Stimulated activated naive CD8-positive, alpha-beta T cell treated with anti-CD3 and anti-CD28 coated beads, Interleukin-15, Interleukin-2, amounts not matched to agents 100 U/mL and 50 U/mL, for 24 hours (primary cell): ENCODE results near the gene SUGT1.
A peak's percentile ranks its signal among the peaks of the same experiment; 100 is the strongest.
"Not testable (repeated sequence)": the region's sequence is repeated elsewhere in the genome, so short reads cannot be mapped to it uniquely, and the experiment has no call there.

Experiments
- ATAC-seq: fragments of 150-1000 bp; cut with Tn5 transposase; one replicate; pipeline ENCODE4 v1.10.0; 2021
- DNase-seq: peaks from one replicate; pipeline ENCODE4 v3.0.0; 2021

The SUGT1 gene

GRCh38 chr13:52669677-52670076, 17.0 kb downstream of the SUGT1 start:
- DNase-seq (no peak), ATAC-seq (no peak)

- DNase-seq (no peak), ATAC-seq (no peak)
These were observed 18.1 kb downstream of the SUGT1 start for GRCh38 chr13:52670726-52671125.

DNA sequence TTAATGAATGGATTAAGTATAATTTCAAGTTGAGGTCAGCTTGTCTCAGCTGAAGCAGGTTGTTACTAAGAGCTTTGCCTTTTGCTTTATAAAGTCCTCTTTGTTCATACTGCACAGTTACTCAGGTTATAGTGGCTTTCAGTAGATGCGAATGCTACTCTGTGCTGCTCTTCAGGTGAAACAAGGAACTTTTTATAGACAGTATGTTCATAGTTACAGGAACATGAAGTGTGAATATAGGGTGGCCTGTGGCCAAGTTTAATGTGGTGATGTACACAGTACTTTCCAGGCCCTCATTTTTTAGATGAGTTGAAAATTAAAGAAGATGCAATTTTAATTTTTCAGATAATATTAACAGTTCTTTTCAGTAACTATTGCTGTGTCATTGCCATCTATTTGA, 20.8 kb downstream of the SUGT1 start:
- ATAC-seq: no peak
- no peak for DNase-seq

DNA sequence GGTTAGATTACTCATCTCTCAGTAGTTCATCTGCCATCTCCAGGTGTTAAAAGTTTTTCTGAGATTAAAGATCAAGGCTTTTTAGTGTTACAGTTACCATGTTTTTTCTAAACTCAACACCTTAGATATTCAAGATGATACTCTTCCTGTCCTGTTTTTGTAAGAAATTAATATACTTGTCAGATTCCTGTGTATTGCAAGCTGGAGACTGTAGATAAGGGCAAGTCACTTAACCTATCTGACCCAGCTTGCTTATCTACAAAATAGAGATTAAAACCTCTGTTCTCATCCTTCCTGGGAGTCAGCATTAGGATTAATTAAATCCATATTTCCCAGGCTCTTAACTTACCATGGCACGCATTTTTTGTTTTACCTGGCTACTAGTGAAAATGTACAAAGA, 25.2 kb downstream of the SUGT1 start:
- ATAC-seq: no peak
- no peak for DNase-seq

DNA sequence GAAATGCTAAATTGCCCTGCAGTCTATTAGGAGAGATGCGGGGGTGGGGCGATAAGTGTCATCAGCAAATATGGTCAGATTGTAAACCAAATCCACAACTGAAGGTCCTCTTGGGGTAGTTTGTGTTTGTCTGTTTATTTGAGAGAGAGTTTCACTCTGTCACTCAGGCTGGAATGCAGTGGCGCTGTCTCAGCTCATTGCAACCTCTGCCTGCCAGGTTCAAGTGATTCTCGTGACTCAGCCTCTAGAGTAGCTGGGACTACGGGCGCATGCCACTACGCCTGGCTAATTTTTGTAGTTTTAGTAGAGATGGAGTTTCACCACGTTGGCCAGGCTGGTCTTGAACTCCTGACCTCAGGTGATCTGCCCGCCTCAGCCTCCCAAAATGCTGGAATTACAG, 33.2 kb downstream of the SUGT1 start:
- ATAC-seq, DNase-seq: not testable (repeated sequence)

DNA sequence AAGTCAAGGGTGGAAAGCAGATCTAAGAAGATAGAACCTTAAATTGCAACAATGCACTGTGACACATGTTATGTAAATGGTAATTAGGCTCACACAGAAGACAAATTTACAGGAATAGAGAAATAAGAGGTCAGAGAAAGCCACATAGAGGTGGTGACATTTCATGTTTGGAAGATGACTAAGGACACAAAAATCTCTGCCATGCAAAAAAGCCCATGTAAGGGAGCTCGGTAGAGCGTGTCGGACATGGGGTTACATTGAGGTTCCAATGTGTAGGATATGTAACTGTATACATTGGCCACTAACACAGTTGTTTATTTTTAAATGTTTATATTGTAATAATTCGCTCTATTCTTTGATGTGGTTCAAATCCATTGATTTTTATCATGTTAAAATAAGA, 33.7 kb downstream of the SUGT1 start:
- no peak for ATAC-seq
- no peak for DNase-seq

- DNase-seq (peak; percentile 5), ATAC-seq (peak; percentile 91)
These were observed 43.2 kb downstream of the SUGT1 start for GRCh38 chr13:52695856-52696255.

DNA sequence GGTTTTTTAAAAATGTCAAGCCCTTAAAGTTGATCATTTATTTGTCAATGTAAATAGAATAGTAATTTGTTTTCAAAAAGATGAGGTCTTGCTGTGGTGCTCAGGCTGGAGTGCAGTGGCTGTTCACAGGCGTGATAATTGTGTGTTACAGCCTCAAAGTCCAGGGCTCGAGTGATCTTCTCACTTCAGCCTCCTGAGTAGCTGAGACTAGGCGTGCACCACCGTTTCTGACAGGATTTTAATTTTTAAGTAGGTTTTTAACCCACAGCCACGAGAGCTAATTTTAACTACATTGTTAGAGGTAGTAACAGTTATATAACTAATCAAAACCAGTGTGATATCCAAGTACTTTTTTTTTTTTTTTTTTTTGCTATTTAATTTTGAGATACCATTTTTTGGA, 43.9 kb downstream of the SUGT1 start:
- ATAC-seq (no peak), DNase-seq (no peak)

- DNase-seq: no peak
- ATAC-seq: no peak
These were observed 49.3 kb downstream of the SUGT1 start for GRCh38 chr13:52701728-52702465.

DNA sequence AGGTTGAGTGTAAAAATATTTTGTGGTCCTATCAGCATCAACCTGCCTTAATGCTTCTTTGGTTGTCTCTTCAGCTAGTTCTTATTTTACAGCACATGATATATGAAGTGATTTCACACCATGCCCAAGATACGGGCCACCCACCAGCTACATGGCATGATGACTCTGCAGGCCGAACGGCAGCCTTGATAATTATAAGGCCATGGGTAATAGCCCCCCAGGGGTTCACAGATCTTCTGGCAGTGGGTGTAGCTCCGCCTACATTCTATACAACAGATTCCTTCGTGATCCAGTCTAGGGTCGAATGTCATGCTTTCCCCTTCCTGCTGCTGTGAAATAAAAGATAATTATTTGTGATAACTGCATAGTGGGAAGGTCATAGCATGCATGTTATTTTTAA, 50.8 kb downstream of the SUGT1 start:
- no peak for ATAC-seq
- no peak for DNase-seq

GRCh38 chr13:52706081-52706480, 53.4 kb downstream of the SUGT1 start:
- DNase-seq (no peak), ATAC-seq (no peak)

GRCh38 chr13:52707375-52707774, 54.7 kb downstream of the SUGT1 start:
- DNase-seq: no peak
- ATAC-seq: no peak

GRCh38 chr13:52708266-52708665, 55.6 kb downstream of the SUGT1 start:
- not testable (repeated sequence) for ATAC-seq, DNase-seq

DNA sequence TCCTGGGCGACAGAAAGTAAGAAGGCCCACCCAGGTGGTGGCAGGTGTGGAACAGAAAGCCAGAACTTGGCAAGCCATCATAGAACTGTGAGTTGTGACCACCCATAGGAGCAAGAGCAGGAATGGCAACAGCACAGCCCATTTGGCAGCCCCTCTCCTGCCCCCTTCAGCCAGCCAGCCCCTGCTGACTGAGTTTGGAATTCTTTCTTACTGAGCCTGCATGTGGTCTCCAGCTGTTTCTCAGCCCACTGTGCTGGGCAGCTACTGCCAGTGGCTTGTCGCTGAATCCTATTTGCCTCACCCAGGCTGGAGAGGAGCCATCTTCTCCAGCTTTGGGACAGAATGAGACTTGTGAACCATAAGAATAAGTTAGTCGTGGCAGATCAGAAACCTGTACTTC, 58.6 kb downstream of the SUGT1 start:
- ATAC-seq (no peak), DNase-seq (no peak)

GRCh38 chr13:52712385-52712784, 59.7 kb downstream of the SUGT1 start:
- DNase-seq: no peak
- ATAC-seq: no peak

DNA sequence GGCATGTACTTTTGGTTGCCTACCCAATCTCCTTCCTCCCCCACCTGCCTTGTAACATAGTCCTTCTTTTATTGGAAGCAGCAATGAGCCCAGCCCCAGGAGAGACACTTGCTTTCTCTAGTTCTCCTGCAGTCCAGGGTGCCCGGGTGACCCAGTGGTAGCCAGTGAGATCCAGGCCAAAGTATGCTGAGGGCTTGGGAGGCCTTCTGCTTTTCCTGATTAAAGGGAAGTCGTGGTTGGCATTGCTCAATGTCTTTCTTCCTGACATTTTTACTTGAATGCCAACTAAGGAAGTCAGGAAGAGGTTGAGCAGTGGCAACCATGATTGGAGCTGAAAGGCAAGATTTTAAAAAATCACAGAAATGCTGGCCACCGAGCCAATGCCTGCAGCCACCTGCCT, 61.3 kb downstream of the SUGT1 start:
- ATAC-seq (no peak), DNase-seq (no peak)

GRCh38 chr13:52720904-52721303, 68.3 kb downstream of the SUGT1 start:
- not testable (repeated sequence) for DNase-seq

DNA sequence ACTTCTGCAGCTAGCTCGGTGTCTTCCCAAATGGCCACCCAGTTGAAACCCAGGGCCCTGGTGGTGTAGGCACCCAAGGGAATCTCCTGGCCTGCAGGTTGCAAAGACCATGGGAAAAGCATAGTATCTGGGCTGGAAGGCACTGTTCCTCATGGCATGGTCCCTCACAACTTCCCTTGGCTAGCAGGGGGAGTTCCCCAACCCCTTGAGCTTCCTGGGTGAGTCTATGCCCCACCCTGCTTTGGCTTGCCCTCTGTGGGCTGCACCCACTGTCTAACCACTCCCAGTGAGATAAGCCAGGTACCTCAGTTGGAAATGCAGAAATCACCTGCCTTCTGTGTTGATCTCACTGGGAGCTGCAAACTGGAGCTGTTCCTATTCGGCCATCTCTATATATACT, 68.7 kb downstream of the SUGT1 start:
- ATAC-seq: not testable (repeated sequence)

More at GRCh38 chr13:52720904-52721303, 68.3 kb downstream of the SUGT1 start:
- ATAC-seq: not testable (repeated sequence)

DNA sequence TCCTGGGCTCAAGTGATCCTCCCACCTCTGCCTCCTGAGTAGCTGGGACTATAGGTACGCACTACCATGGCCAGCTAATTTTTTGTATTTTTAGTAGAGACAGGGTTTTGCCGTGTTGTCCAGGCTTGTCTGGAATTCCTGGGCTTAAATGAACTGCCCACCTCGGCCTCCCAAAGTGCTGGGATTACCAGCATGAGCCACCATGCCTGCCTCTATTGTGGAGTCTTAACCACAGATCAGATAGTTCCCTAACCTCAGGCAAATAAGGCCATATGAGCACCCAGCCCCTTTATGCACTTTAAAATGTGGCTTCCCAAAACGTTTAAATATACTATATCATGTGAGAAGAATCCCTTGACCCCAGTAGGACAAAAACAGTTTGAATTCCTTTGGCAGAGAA, 70.5 kb downstream of the SUGT1 start:
- no peak for ATAC-seq
- no peak for DNase-seq

More for the DNA sequence above, 68.7 kb downstream of the SUGT1 start:
- not testable (repeated sequence) for DNase-seq

GRCh38 chr13:52725302-52725701, 72.7 kb downstream of the SUGT1 start:
- ATAC-seq: no peak

DNA sequence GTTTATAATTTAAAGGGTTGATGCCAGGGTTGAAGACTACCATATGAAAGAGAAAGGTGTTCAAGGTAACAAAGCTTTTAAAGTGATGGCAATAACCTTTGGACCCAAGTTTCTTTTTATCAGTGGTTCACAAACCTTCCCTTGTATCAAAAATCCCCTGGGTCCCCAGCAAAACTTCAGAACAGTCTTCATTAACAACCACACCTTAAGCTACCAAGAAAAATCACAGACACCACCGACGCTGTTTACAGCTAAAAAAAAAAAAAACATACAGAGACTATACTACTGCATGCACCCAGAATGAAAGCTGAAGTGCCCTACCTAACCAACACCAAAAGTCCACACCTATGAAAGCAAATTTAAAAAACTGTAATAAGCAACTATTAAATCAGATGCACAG, 73.6 kb downstream of the SUGT1 start:
- ATAC-seq: no peak
- DNase-seq: no peak

More at GRCh38 chr13:52725302-52725701, 72.7 kb downstream of the SUGT1 start:
- no peak for DNase-seq

- no peak for DNase-seq
- no peak for ATAC-seq
These were observed 81.5 kb downstream of the SUGT1 start for GRCh38 chr13:52734075-52734623.

DNA sequence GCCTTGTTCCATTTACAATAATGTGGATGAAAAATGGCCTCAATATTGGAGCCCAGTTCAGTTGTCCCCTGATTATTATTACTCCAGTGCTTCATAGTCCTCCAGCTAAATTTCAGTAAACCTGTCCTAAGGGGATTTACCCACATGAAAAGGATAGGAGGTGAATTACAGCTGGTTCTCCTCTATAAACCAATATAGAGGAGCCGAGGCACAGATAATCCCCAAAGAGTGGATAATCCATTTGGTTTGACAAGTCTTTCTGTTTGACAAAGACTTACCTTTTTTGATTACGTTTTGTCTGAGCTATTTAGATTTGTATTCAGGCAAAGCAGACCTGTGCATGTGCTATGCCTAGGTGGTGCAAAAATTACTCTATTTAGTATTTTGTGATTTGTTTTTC, 84.3 kb downstream of the SUGT1 start:
- DNase-seq: no peak
- no peak for ATAC-seq

DNA sequence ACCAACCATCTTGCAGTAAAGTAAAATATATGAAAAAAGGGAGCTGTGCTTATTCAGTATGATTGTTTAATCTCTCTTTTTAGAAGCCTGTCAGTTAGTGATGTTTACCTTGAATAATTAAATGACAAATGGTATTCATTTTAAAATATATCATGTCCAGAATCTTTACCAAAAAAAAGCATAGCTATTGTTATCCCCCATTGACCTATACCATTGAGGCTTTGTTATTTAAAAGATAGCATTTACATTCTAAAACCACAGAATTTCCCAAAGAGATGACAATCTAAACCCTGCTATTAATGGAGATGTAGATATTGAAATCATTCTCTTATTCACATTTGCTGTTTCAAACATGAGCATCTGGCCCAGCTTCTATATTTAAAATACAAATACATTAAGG, 84.8 kb downstream of the SUGT1 start:
- DNase-seq (no peak), ATAC-seq (no peak)
